NCI-H1092 treated with DMSO at 0.1 percent for 48 hours (cell line): Measurements from ENCODE around the gene ELMO3.

Experiments
- DNase-seq: peaks from one replicate; lab custom pipeline; 2025; lab: John Stamatoyannopoulos, UW

The ELMO3 gene

GRCh38 chr16:67242138-67242730 lies 43.3 kb downstream of the ELMO3 start:
- DNase-seq, result no peak

- no peak for DNase-seq
These were observed 44.5 kb downstream of the ELMO3 start for GRCh38 chr16:67243481-67243880.

- DNase-seq, result no peak
These were observed 45.7 kb downstream of the ELMO3 start for GRCh38 chr16:67244387-67245185.

- no peak for DNase-seq
These were observed 46.3 kb downstream of the ELMO3 start for GRCh38 chr16:67245186-67245585.

- DNase-seq, result no peak
These were observed 46.7 kb downstream of the ELMO3 start for GRCh38 chr16:67245674-67246080.

GRCh38 chr16:67246081-67246755 lies 47.3 kb downstream of the ELMO3 start:
- no peak for DNase-seq

- DNase-seq, result no peak
These were observed 47.8 kb downstream of the ELMO3 start for GRCh38 chr16:67246756-67247191.

- peak; percentile 57 for DNase-seq
These were observed 48.5 kb downstream of the ELMO3 start, which contains the start of gene FHOD1 for GRCh38 chr16:67247192-67248072. Gene FHOD1, minus strand, starts transcription at chr16:67247481. Its CDS starts 71 bp downstream, at chr16:67247410.

GRCh38 chr16:67248073-67248400 lies 49.1 kb downstream of the ELMO3 start:
- DNase-seq, result no peak

GRCh38 chr16:67248401-67249177 lies 49.7 kb downstream of the ELMO3 start, which contains the start of gene SLC9A5:
Gene SLC9A5, plus strand, starts transcription at chr16:67248979. Its CDS starts 36 bp downstream, at chr16:67249015.
- no peak for DNase-seq

- DNase-seq, result no peak
These were observed 50.5 kb downstream of the ELMO3 start for GRCh38 chr16:67249178-67250044.

GRCh38 chr16:67250045-67250327 lies 51.1 kb downstream of the ELMO3 start:
- DNase-seq, result no peak

GRCh38 chr16:67252609-67253497 lies 53.9 kb downstream of the ELMO3 start:
- no peak for DNase-seq
